Activated CD4-positive, alpha-beta T cell treated with anti-CD3 and anti-CD28 coated beads, Interleukin-2, amount 50 U/mL, for 16 hours (primary cell): ENCODE results near the gene PLPP3.

Experiments used
- DNase-seq: peaks from one replicate; pipeline ENCODE4 v3.0.0-alpha.2; 2020

The PLPP3 gene

DNA sequence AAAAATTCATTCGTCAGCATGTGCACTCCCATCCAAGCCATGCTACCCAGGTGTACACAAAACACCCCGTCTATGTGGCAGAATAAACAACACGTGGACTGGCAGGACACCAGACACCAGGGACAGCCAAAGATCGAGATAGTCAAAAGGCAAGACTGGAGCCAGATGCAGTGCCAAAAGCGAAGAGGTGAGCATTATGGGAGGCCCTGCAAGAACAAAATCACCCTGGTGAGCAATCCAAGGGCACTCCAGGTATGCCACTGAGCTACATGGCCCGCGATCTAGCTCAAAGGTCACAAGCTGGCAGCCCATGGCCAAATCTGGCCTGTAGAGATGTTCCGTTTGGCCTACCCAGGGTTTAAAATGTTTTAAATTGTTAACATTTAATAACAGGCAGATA, 33.7 kb downstream of the PLPP3 start:
- DNase-seq: no peak

DNA sequence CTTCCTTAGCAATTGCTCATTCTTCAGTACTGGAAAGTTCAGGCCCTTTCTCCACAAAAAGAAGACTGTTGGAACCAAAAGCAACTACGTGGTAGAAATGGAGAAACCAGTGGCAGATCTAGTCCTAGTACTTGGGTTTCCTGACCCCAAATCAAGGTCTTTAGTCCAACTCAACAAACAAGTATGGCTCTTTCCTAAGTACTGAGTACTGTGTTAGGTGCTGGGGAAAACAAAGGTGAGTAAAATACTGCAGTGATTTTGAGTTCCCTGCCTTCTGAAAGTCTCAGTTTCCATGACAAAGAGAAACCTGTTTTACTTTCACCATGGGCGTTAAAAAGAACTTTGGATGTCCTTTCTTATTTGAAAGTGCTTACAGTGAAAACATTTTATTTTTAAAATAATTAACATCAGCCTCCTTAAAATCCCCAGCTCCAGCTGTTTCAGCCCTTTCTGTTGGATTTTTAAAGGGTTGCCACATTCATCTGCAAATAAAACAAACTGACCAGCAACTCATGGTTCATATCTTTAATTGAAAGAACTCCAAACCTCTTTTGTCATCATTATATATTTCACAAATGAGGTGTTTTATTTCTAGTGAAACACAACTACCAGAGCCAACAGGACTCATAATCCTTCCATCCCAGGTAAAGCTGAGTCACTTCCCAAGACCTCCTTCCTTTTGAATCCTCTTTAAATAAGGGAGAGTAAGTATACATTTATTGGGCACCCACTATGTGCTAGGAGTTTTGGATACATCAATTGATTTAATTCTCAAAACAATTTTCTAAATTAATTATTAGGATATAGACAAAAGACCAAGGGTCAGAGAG, 35.4 kb downstream of the PLPP3 start:
- DNase-seq: no peak

GRCh38 chr1:56542651-56543050, 36.7 kb downstream of the PLPP3 start:
- DNase-seq: no peak

- DNase-seq: no peak
Measured at GRCh38 chr1:56541408-56541807, 38.0 kb downstream of the PLPP3 start.

DNA sequence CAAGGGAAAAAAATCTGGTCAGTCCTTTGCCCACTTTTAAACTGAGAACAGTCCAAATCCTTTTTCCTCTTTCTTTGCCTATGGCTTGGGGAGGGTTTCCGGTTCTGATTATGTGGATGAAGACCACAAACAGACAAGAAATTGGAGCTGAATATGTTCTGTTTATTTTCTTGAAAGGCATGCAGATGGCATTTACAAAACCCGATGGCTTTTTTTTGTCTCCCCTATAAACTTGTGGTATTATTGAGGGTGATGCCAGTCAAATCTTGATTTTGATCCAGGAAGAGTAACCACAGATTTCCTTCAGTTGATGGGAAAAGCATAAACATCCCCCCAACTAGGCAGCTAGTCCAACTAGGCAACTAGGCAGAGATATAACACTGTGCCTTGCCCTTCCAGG, 38.9 kb downstream of the PLPP3 start:
- DNase-seq: no peak

- no peak for DNase-seq
Measured at GRCh38 chr1:56539520-56539931, 39.8 kb downstream of the PLPP3 start.

DNA sequence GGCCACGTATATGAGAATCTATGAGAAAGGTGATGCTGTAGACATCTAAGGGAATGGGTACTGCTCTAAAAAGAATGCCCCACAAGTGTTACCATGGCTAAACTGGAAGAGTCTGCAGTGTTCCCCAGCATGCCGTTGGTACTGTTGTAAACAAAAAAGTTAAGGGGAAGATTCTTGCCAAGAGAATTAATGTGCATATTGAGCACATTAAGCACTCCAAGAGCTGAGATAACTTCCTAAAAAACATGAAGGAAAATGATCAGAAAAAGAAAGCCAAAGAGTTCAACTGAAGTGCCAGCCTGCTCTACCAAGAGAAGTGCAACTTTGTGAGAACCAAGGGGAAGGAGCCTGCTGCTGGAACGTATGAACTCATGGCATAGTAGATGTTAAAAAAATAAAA, 40.8 kb downstream of the PLPP3 start:
- no peak for DNase-seq

- no peak for DNase-seq
Measured at GRCh38 chr1:56537660-56538059, 41.7 kb downstream of the PLPP3 start.

GRCh38 chr1:56535939-56536338, 43.4 kb downstream of the PLPP3 start:
- no peak for DNase-seq

DNA sequence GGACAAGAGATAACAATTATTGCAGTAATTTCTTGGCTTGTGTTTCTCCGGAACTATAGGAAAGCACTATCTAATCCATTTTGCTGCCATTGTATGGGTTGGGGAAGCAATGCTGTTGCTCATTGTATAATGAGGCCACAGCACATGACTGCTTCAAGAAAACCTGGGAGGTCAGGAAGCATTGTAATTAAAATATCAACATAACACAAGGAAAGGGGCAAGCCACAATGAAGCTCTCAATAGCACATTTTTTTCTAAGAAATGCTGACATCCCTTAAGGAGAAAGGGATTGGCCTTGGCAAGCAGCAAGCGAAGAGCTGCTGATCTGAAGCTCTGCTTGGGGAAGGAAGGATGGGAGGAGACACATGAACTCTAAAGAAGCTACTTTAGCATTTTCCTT, 44.0 kb downstream of the PLPP3 start:
- no peak for DNase-seq

DNA sequence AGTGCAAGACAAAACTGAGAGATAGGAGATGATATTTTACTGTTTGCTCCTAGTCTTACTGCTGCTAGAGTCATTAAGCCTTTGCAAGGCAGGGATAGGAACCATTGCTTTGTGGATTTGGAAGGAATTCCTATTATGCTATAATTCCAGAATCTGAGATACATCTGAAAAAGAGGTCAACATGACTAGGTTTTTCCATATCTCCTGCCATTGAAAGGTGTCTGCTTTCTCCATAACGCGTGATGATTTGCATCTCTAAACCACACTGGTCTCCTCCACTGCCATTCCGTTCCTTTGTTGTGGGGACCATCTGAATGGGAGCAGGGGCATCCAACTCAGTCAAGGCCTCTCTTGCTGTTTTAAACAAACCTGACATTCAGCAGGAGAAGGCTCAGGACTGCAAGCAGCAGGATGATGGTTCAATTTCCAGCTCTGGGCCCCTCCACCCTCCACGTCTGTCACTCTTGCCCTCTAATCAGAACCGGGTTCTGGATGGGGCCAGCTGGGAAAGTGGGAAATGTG, 45.2 kb downstream of the PLPP3 start:
- no peak for DNase-seq

- DNase-seq: no peak
Measured at GRCh38 chr1:56533621-56534020, 45.7 kb downstream of the PLPP3 start.

GRCh38 chr1:56533197-56533596, 46.2 kb downstream of the PLPP3 start:
- no peak for DNase-seq

DNA sequence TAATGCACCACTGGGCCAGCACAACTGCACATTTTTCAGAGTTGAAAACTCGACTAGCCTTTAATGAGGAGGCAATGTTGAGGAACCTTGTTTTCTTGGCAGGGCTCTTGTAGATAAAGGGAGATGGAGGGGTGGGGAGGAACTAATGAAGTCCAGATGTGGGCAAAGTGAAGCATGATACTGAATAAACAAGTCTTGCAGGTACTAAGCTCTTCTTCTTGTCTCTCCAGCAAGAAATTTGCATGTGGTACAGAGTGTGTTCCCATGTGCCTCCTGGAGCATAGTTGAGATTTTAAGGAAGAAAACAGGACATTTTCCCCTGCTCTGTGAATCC, 47.0 kb downstream of the PLPP3 start:
- no peak for DNase-seq

DNA sequence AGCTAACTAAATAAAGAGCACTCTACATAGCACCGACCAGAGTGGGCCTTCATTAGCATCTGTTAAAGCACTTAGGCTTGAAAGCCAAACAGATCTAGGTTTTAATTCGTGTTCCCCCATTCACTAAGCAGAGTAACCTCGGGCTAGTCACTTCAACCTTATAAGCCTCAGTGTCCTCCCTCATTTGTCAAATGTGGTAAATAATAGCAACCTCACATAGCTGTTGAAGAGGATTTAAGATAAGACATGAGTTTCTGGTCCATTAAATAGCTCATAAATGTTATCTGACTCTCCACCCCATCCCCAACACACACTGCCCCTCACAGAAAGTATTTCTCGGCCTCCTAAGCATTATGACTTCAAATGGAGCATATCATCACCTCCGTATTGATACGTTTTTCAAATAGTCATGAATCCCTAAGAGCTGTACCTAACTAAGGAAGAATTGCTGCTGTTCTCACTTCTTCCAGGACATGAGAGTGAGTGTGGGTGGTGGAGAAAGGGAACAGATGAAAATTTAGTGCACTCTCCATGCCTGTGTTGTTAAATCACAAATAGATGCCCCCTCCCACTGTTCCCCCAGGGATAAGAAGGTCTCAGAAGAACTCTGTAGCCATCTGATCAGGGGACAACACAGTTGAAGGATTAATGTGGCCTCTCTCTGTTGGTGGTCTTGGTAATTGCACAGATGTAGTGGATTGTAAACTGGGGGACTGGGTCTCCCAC, 47.6 kb downstream of the PLPP3 start:
- no peak for DNase-seq

GRCh38 chr1:56529801-56530200, 49.6 kb downstream of the PLPP3 start:
- DNase-seq: no peak

DNA sequence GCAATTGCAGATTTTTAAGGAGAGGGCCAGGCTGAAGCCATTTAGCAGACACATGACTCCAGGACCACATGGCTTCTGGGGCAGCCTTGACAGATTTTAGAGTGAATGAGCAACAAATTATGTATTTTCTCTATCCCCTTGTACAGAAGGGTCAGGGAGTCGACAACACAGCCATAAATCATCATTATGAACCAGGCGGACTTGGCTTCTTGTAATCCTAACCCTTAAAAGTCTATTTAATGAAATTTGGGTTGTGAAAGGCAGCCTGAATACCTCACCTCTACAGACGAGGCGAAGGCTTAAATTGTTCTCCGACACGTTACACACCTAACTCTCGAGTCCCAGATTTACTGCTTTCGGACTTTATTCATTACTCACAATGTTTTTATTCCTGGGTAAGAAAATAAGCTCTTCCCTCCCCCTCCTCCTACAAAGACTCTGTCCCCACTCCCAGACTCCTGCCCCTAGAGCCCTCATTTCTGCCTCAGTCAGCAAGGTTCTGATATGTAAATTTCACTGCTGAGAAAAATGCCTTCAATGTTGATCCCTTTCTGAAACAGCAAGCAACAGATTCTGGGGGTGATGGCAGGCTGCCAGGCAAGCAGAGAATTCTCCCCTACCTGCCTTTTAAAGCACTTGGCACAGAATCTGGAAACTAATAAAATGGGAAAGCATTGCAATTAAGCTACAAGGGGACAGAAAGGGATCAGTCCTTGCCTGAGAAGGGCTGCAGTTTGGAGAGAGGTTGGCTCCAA, 51.6 kb downstream of the PLPP3 start:
- DNase-seq: no peak

GRCh38 chr1:56526571-56527174, 52.7 kb downstream of the PLPP3 start:
- DNase-seq: no peak

GRCh38 chr1:56525489-56526041, 53.8 kb downstream of the PLPP3 start:
- DNase-seq: peak; percentile 1

GRCh38 chr1:56524263-56524662, 55.1 kb downstream of the PLPP3 start:
- DNase-seq: no peak

DNA sequence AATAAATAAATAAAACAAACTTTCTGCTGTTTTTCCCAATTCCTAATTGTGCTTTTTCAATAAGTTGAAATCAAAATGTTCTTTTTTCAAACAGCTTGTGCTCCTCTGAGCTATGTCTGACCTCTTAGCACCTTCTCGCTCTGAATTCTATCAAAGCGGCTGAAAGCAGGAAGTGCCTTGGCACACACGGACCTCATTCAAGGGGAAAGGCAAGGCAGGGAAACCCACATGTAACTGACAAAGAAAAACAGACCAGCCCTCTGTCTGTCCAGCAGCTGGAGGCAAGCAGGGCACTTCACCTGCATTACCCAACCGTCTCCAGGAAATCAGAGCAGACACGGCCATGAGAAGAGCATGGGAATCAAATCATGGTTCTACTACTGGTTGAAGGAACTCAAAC, 56.7 kb downstream of the PLPP3 start:
- no peak for DNase-seq

GRCh38 chr1:56520016-56520601, 59.3 kb downstream of the PLPP3 start:
- DNase-seq: no peak
